DMS79 treated with DMSO at 0.1 percent for 48 hours (cell line): Measurements from ENCODE around the gene SERPINA9.

Experiments
- DNase-seq: peaks from one replicate; lab custom pipeline; 2025; lab: John Stamatoyannopoulos, UW

The SERPINA9 gene

DNA sequence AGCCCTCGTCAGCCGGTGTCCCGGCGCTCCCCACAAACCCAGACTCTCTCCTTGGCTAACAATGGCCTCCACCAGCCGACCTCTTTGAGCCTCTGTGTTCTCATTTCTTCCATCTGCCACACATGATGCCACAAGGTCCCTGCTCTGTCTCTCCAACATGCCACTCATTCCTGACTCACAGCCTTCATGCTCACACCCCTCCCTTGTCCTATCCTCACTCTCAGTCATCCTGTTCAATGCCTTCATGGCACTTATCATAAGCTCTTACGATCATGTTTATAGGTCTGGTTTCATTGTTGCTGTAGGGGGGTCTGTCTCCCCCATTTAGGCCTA lies 13.8 kb downstream of the SERPINA9 start:
- DNase-seq: no peak

DNA sequence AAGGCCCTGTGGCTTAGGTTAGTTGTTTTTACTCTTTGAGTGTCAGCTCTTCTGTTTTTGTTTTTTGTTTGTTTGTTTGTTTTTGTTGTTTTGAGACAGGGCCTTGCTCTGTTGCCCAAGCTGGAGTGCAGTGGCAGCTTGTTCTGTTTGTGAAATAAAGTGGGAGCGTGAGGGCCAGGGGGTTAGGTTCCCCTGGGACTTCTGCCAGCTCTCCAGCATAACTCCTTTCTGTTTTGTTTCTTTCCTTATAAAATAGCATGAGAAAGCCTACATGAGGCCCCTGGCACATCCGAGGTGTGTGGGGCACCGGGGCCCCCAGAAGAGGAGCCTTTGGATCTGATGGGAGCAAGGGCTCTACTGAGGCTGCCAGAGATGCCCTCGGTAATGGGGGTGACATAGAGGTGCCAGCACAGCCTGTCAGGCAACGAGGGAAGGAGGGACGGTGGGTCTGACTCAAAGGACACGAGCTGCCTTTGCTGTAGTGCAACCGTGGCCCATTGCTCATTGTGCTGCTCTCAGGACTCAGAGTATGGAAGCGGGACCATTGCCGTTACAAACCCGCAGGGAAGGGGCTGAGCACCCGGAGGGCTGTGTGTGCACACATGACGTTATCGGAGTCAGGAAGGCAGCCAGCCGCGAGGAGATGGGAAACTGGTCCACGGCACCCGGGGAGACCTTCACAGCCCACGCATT lies 14.3 kb downstream of the SERPINA9 start:
- DNase-seq: no peak

DNA sequence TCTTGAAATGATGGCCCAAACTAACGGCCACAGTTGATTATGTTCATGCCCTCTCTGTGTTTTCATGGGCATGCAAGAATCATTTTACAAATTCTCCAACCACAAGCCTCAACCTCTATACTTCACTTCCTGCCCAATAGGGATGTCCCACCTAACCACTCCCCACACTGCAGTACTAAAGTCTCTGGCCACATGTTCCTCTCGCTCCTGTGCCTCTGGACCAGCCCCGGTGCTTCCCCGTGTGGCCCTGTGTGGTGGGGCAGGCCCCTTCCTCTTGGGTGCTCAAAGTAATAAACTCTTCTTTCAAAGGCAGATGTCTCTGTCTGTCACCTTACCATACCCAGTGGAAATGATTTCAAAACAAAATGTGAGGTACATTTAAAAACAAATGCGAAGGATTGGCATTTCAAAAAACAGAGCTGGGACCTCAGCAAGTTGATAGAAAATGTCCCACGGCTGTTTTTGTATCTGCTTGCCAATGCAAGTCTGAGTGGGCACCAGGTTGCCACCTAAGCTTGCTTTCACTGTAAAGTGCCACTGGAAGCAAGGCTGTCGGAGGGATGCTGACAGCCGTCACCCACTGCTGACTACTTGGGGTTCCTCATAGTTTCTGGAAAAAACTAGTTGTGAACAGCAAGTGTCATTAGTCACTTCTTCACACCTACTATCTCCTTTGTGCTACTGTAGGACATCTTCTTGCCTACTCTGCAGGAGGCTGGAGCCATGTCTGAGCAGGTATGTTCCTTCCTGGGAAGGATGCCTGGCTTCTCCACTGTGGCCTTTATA lies 15.2 kb downstream of the SERPINA9 start:
- DNase-seq: no peak

DNA sequence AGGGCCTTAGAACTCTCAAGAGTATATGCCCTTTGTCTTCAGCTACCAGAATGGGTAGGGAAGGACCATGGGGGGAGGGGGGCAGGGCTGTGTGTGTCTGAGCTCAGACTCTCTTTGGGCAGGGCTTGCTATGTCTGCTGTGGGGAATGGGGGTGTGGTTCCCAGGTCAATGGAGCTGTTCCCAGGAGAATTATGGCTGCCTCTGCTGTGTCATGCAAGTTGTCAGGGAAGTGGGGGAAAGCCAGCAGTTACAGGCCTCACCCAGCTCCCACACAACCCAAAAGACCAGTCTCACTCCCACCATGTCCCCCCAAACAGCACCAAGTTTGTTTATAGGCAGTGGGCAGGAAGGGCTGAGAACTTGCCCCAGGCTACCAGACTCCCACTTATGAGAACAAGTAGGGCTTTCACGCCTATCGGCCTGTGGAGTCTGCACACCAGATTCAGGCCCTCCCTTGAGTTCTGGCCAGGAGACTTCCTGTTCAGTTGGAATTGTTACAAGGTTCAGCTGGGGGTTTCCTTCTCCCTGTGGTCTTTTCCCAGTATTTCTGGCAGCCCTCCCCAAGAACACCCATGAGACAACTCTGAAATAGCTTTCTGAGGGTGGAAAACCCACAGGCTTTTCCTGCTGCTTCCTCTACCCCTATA lies 17.3 kb downstream of the SERPINA9 start:
- DNase-seq: no peak

DNA sequence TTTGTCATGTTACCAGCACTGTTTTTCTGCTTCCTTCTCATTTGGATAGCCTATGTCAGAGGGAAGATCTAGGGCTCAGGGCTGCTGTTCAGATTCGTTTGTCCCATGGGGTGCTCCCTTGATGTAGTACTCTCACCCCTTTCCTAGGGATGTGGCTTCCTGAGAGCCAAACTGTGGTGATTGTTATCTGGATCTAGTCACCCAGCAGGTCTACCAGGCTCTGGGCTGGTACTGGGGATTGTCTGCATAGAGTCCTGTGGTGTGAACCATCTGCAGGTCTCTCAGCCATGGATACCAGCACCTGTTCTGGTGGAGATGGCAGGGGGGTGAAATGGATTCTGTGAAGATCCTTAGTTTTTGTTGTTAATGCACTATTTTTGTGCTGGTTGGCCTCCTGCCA lies 17.9 kb downstream of the SERPINA9 start:
- no peak for DNase-seq

DNA sequence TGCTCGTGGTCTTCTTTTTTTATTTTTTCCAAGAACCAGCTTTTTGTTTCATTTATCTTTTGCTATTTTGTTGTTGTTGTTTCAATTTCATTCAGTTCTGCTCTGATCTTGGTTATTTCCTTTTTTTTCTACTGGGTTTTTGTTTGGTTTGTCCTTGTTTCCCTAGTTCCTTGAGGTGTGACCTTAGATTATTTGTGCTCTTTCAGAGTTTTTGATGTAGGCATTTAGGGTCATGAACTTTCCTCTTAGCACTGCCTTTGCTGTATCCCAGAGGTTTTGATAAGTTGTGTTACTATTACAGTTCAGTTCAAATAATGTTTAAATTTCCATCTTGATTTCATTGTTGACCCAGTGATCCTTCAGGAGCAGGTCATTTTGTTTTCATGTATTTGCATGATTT lies 20.1 kb downstream of the SERPINA9 start:
- no peak for DNase-seq

DNA sequence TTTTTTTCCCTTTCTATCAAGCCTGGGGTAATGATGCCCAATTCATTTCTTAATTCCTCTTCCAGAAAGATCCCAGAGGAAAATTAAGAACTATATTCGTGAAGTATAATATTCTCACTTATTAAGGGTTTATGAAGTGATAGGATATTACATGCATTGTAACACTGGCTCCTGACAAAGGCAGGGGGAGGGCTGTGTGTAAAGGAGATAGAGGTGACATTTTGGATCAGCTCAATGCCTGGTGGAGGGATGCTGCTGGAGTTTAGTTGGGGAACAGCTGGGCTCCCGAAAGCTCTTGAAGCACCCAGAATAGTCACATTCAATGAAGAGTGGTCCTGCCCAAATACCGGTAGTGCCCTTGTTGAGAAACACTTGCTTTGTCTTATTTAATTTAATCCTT lies 24.2 kb downstream of the SERPINA9 start:
- no peak for DNase-seq

DNA sequence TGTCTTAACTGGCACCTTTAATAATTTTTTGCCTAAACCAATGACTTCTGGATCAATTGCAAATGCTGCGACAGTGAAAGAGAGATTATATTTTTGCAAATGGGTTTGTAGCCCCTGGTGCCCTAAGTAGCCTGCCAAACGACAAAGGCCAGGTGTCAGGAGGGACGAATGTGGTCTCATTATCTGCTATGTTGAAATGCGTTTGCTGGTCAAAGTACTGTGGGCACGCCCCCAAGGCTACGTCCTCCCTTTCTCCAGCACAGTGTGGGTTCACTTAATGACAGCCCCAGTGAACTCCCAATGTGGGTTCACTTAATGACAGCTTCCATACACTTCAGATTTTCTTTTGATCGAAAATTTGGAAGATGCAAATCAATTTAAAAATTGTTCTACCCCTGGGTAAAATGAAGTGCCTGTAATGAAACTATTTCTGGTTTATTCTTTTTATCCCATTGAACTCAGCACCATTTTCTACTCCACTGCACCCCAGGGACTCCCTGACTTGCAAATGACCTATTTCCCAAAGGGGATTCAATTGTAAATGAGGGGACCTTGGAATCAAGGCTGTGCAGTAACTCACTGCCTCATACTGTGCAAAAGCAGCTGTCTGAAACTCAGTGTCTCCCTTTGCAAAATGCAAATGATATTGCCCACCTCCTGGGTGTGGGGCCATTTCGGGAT lies 24.8 kb downstream of the SERPINA9 start:
- no peak for DNase-seq

DNA sequence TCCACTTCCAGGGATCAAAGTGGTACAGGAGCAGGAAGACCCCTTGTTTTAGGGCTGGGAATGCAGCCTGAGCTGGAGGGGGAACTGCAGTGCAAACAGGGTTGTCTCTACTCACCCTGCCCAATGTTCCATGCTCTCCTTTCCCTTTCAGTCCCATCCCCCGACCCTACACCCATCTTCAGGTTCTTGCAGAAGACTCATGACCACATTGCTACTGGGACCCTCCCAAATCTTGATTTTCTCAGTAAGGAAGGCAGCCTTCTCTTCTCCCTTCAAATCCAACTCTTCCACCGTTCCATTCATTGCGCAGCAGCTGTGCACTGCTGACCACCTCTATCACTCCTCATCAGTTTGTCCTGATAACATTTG lies 25.3 kb downstream of the SERPINA9 start:
- no peak for DNase-seq

DNA sequence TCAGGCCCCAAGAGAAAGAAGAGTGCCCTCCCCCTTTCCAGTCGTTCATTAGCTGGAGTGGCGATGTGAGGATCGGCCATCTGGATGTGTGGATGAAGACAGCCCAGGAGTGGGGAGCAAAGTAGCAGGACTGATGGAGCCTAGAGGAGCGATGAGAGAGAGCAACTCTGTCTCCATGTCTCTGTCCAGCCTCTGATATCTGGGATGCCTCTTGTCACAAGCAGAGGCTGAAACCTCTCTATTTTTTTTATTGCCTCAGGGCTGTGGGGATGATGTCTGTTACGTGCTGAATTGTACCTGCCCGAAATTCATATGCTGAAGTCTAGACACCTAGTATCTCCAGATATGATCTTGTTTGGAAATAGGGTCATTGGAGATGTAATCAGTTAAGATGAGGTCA lies 26.1 kb downstream of the SERPINA9 start:
- DNase-seq: no peak

DNA sequence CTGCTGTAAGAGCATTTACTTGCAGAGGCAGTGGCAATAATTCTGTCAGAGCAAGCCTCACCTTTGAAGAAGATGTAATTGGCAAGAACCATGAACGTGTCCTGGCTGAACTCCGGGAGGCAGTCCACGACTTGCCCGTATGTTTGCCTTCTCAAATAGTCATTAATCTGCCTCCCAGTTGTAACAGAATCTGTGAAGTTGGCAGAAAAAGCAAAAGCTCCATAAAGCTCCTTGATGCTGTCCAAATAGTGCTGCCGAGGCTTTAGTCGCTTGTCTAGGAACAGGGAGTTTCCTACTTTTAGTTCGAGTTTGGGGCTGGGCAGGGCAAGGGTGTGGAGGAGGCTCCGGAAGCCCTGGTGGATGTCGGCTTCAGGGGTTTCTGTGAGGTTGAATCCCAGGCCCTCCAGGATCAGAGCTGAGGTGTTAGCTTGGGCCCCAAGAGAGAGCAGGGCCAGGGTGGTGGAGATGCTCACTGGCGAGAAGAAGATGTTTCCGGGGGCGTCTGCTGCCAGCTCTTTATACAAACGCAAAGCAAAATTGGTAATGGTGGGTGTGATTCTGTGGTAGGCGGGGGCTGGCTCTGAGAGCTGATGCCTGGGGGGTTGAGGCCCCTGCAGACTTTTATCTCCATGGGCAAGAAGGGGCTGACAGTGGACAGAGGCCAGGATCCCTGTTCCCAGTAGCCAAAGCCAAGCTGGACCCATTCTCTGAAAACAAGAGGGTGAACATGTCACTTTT lies 27.8 kb downstream of the SERPINA9 start:
- DNase-seq: no peak

DNA sequence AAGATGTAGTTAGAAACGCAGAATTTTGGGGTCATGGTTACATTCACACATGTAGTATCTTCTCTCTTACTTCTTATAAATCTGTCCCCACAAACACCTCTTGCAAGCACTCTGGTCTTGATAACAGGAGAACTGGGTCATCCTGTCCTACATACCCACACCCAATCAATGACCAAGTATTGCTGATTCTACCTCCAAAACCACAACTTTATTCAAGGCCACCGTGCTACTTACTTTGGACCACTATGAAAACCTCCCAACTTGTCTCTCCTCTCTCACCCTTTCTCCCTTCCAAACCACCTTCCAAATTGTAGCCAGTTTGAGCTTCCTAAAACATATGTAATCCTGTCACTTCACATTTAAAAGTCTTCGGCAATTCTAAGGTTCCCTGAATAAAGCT lies 28.8 kb downstream of the SERPINA9 start:
- DNase-seq: no peak

DNA sequence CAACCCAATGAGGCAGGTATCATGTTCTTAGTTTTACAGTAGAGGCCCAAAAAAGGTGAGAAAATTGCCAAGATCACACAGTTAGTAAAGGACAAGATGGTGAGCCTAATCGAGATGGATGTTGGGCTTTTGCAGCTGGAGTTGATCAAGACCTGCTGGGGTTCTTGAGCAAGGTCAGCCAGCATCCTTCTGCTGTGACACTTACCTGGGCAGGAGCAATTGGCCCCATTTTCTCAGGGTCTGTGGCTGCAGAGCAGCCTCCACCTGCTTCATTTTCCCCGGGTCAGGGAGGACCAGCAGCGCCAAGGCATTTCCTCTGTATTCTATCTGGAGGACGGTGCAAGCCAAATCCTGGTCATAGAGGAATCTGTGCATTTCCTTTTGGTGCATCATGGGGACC lies 29.9 kb downstream of the SERPINA9 start:
- no peak for DNase-seq

DNA sequence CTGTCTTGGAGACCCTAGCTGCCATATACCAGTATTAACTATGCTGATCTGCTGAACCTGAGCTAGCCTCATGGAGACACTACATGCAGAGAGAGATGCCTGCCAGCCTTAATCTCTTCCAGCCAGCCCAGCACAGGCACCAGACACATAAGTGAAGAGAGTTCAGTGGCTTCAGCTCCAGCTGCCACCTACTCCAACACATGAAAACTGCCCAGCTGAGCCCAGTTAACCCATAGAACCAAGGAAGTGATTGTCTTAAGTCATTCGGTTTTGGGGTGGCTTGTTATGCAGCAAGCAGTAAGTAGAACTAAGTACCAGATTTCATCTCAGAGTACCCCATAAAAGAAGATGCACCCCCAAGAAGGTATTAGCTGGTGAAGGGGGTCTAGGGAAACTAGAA lies 31.0 kb downstream of the SERPINA9 start:
- DNase-seq: no peak

DNA sequence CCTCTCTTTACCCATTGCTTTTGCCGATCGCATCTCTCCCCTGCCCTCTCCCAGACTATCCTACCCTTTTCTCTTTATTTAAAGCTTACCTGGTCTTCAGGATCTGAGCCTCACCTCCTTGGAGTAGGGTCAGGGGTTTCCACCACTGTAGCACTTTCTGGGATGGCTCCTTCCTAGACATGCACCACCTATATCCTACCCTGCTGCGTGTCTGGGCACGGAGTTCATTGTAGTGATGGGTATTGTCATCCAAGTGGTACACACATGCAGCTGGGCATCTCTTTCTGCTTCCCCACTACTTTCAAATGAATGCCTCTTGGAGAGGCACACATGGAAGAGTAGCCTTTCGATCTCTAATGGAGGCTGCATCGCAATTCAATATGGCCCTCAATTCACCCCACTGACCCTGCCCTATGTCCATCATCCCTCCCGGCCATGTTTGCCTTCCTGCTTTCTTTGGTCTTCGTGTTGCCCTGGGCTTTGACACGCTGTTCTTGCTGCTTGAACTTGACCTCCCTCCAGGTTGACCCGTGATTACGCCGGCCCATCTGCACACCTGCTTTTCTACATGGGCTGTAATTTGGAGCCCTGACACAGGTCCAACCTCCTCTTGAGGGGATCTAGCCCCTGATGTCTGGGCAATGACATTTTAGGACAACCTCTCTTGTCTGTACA lies 34.3 kb downstream of the SERPINA9 start:
- no peak for DNase-seq

DNA sequence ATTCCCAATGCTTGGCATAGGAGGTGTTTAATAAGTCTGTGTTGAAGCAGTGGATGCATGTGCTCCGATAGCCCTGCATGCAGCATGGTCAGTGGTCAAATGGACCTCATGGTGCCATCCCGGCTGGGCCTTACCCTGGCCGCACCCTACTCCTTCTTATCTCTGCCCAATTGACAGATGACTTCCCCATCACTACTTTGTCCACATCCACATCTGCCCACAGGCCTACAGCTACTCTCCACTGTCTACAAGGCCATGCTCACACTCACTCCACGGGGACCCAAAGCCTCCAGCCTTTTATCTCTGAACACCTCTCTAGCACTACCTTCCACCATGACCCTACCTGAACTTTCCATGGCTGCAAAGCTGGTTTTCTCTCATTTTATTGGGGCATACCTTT lies 34.9 kb downstream of the SERPINA9 start:
- DNase-seq: no peak

DNA sequence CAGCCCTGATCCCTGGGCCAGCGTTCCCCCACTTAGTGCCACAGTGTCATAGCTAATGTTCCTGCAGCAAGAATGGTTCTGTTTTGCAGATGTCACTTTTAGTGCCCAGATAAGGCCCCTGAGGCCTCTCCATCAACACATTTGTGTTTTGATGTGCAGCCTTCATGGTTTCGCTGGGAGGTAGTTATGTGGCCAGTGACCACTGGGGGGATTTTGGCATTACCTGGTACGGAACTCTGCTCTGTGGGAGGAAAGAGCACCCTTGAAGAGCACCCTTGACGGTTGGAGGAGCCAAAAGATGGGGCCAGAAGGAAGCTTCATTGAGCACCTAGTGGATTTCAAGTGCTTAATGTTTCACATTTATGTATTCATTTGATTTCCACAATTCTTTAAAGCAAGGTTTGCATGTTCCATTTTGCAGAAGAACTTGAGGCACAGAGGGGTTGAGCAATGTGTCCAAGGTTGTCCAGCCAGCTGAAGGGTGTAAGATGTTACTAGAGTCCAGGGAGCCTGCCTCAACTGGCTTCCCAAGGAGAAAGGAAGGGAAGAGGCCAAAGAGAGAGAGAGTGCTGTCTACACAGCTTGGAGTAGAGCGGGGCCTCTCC lies 36.4 kb downstream of the SERPINA9 start:
- DNase-seq: no peak

DNA sequence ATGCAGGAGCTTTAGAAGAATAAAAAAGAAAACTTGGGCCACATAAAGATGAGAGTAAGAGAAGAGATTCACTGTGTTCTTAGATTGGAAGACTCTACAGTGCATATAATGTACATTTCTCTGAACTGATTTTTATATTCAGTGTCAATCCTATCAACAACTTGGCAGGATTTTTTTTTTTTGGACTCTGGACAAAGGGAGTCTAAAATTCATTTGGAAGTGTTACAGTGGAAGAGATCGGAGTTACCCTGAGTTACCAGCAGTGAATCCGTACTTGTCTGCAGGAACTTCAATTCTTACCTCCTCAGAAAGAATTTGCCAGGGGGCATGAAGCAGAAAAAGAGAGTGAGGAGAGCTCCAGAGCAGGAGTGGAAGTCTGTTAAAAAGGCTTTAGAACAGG lies 47.4 kb downstream of the SERPINA9 start:
- no peak for DNase-seq

DNA sequence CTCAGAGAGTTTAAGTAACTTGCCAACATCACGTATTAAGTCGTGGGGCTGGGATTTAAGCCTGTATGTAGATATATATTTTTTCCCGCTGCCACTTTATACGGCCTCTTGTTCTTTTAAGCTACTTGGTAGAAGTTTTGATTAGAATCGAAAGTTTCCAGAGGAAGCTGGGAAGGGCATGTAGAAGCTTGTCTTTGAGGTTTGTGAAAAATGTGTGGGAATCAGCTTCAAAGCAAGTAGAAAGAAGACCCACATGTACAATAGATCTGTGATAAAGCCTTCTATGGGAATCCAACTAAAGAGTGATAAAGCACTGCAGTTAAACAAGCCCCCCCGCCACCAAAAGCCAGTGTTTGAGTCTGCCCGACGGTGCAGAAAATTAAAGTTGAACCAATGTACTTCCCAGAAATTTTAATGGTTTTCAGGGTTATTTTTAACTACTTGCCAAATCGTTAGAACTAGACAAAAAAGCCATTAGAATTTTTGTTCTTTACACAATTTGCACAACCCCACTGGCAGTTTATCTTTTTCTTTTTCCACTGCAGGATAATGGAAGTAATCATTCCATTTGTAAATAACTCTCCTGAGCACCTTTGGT lies 48.9 kb downstream of the SERPINA9 start:
- DNase-seq: no peak

DNA sequence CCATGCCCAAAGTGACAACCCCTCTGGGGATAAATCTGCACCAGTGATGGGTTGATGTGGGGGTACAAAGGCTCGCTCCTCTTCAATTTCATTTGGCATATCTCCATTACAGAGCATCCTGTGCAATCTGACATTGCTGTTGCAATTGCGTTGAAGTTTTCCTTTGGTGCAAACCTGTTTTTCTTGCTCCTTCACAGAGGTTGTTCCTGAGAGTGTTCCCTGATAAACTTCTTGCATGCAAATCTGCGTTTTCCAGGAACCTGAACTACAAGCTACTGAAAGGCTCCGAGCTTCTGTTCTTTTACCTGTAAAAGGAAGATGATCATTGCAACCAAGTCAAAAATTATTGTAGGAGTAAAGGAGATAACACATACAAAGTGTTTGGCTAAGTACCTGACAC lies 49.5 kb downstream of the SERPINA9 start:
- DNase-seq: no peak

DNA sequence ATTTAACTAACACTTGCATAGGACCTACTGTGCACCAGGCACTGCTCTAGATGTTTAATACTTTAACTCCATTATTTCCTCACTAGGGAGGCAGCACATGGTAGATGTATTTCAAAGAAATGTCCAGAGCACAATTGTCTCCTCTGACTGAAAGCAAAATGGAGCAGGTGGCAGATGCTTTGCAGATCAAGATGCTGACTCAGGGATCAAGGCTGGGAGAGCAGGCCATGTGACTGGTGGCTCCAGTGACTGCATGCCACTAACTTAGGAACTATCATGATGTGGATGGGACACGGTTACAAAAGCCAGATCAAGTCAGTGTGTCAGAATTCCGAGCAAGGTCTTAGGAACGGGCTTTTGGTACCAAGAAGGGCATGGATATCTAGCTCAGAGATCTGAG lies 51.6 kb downstream of the SERPINA9 start:
- DNase-seq: no peak
